Type B pancreatic cell (in vitro differentiated cells): ENCODE data around the gene CYP4F8. TPM values are rescaled to one million over a fixed set of nuclear protein-coding genes. Genes with fewer than 3 reads are reported as not detected.
"Not testable (repeated sequence)": the region's sequence is repeated elsewhere in the genome, so short reads cannot be mapped to it uniquely, and the experiment has no call there.

ENCODE experiments used
- DNase-seq: peaks from one replicate; pipeline ENCODE4 v3.0.0; 2021; ENCODE audit warnings: mixed read lengths; ENCODE audit not compliant: unreplicated experiment; ENCODE audit errors: extremely low spot score
- H3K27ac Mint-ChIP-seq: 2 replicates; pipeline ENCODE4 v1.8.0; 2021; ENCODE audit warnings: mild to moderate bottlenecking, mixed read lengths
- H3K27me3 Mint-ChIP-seq: 2 replicates; pipeline ENCODE4 v1.8.0; 2021; ENCODE audit warnings: mixed read lengths
- H3K36me3 Mint-ChIP-seq: 2 replicates; pipeline ENCODE4 v1.8.0; 2021; ENCODE audit warnings: mixed read lengths
- H3K4me1 Mint-ChIP-seq: one replicate; pipeline ENCODE4 v1.8.0; 2021; ENCODE audit warnings: mixed read lengths; ENCODE audit not compliant: unreplicated experiment
- H3K4me3 Mint-ChIP-seq: 2 replicates; pipeline ENCODE4 v1.8.0; 2021; ENCODE audit warnings: mild to moderate bottlenecking, mixed read lengths
- H3K9me3 Mint-ChIP-seq: 2 replicates; pipeline ENCODE4 v1.8.0; 2021; ENCODE audit warnings: mixed read lengths
- total RNA-seq: library from RNA; stranded (reverse); gene quantifications from 2 replicates; pipeline ENCODE4 v1.2.1, GENCODE V29; 2021; ENCODE audit warnings: low replicate concordance
- TF ChIP-seq, protein P1 (sequence below): fragments of 200-600 bp; sonication (generic); conservative IDR thresholded peaks from 2 replicates; pipeline ENCODE4 v1.5.0; 2021; ENCODE audit warnings: antibody characterized with exemption, mild to moderate bottlenecking

CYP4F8 gene
- total RNA-seq, 1 donor from 2014 or later: not detected

DNA sequence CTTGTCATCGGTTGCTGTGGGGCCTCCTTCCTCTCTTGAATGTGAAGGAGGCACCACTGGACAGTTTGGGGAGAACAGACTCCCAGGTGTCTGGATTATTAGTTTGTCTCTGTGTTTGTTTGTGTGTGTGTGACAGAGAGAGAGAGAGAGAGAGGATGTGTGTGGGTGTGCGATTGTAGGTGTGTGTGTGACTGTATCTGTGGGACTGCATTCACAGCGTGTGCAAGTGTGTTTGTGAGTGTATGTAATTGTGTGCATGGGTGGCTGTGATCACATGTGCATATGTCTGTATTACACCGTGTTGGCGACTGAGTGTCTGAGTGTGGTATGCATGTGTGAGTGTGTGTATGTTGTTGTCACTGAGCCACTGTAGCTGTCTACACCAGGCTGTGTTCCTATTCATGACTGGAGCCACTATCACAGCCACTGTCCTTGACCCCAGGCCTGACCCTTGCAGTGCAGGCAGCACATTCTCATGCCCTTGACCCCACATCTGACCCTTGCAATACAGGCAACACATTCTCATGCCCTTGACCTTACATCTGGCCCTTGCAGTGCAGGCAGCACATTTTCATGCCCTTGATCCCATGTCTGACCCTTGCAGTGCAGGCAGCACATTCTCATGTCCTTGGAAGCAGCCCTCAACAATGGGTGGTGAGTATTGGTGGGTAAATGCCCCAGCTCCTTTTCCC, 25.1 kb upstream of the CYP4F8 start:
- TF ChIP-seq, protein P1, sequence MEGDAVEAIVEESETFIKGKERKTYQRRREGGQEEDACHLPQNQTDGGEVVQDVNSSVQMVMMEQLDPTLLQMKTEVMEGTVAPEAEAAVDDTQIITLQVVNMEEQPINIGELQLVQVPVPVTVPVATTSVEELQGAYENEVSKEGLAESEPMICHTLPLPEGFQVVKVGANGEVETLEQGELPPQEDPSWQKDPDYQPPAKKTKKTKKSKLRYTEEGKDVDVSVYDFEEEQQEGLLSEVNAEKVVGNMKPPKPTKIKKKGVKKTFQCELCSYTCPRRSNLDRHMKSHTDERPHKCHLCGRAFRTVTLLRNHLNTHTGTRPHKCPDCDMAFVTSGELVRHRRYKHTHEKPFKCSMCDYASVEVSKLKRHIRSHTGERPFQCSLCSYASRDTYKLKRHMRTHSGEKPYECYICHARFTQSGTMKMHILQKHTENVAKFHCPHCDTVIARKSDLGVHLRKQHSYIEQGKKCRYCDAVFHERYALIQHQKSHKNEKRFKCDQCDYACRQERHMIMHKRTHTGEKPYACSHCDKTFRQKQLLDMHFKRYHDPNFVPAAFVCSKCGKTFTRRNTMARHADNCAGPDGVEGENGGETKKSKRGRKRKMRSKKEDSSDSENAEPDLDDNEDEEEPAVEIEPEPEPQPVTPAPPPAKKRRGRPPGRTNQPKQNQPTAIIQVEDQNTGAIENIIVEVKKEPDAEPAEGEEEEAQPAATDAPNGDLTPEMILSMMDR: no peak
- H3K27me3 Mint-ChIP-seq: no peaks in the 10 kb centered on the region
- DNase-seq: no peak
- no peaks in the 10 kb centered on the region for H3K4me1 Mint-ChIP-seq
- H3K4me3 Mint-ChIP-seq: no peak overlapping the region
- peaks cover 11% of the 10 kb centered on the region for H3K9me3 Mint-ChIP-seq
- no peak overlapping the region for H3K27ac Mint-ChIP-seq
- no peaks in the 10 kb centered on the region for H3K36me3 Mint-ChIP-seq

DNA sequence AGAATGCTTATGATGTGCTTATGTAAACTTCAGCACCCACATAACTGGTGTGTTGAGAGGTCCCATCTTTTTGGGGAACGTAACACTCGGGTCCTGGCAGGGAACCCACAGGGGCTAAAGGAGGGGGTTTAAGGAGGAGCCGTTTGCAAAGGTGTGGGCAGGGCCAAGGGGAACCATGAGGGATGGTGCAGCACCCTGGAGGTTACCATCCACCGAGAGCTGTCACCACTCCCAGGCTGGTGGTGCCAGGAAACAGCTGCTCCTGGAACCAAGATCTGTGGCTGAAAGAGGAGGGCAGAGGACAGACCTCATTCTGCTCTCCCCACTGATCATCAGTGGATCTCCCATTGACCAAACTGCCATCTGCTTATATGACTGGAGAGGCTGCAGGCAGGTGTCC, 23.2 kb upstream of the CYP4F8 start:
- DNase-seq: no peak
- H3K27ac Mint-ChIP-seq: no peak overlapping the region
- TF ChIP-seq, protein P1: no peak
- H3K27me3 Mint-ChIP-seq: no peaks in the 10 kb centered on the region
- H3K36me3 Mint-ChIP-seq: no peaks in the 10 kb centered on the region
- peaks cover 17% of the 10 kb centered on the region for H3K9me3 Mint-ChIP-seq
- H3K4me1 Mint-ChIP-seq: no peaks in the 10 kb centered on the region
- no peak overlapping the region for H3K4me3 Mint-ChIP-seq

DNA sequence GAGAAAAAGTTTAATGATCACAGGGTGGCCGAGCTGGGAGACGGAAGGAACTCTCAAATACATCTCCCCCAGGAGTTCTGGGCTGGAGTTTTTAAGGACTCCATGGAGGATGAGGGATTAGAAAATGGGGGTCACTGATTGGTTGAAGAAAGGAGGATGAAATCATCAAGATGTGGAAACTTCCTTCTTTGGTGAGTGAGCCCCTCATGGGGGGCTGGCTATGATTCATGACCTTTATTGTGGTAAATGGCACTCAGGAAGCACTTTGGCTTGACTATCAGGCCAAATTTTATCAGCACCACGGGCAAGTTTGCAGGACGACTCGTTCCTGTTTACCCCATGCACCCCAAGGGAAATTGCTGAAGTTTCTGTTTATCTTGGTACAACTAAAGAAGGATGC, 22.5 kb upstream of the CYP4F8 start:
- H3K27ac Mint-ChIP-seq, DNase-seq, H3K36me3 Mint-ChIP-seq, H3K4me3 Mint-ChIP-seq, H3K27me3 Mint-ChIP-seq, H3K4me1 Mint-ChIP-seq: not testable (repeated sequence)
- peaks cover 17% of the 10 kb centered on the region for H3K9me3 Mint-ChIP-seq

DNA sequence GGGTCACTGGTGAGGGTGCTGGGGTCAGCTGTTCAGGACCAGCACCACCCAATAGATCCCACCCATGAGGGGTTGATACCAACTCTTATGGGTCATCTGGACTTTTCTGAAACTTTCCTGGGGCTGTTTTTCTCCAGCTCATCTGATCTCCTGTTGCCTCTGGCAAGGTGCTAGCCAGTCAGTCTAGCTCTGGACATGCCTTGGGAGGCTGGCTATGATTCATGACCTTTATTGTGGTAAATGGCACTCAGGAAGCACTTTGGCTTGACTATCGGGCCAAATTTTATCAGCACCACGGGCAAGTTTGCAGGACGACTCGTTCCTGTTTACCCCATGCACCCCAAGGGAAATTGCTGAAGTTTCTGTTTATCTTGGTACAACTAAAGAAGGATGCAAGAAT, 21.3 kb upstream of the CYP4F8 start:
- peaks cover 13% of the 10 kb centered on the region for H3K9me3 Mint-ChIP-seq

DNA sequence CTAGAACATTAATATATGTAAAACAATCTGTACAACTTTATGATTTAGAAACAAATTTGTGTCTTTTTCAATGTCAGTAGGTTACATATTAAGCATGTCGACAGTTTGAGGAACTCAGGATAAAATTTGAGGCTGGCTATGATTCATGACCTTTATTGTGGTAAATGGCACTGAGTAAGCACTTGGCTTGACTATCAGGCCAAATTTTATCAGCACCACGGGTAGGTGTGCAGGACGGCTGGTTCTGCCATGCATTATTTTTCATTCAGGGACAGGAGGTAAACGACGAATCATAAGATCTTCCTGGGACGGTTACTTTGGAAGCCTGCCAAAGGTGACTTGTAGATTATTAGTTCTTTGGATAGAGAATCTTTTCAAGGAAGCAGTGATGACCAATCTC, 19.9 kb upstream of the CYP4F8 start:
- TF ChIP-seq, protein P1: no peak
- Mint-ChIP-seq H3K9me3 (peaks cover 8% of the 10 kb centered on the region), H3K27me3 (no peaks in the 10 kb centered on the region), H3K36me3 (no peaks in the 10 kb centered on the region), H3K27ac (no peak overlapping the region), H3K4me3 (no peak overlapping the region), H3K4me1 (no peaks in the 10 kb centered on the region)
- DNase-seq: no peak

More for the DNA sequence above, 21.3 kb upstream of the CYP4F8 start:
- H3K4me1 Mint-ChIP-seq, DNase-seq, H3K36me3 Mint-ChIP-seq, H3K27ac Mint-ChIP-seq, H3K27me3 Mint-ChIP-seq, H3K4me3 Mint-ChIP-seq: not testable (repeated sequence)

DNA sequence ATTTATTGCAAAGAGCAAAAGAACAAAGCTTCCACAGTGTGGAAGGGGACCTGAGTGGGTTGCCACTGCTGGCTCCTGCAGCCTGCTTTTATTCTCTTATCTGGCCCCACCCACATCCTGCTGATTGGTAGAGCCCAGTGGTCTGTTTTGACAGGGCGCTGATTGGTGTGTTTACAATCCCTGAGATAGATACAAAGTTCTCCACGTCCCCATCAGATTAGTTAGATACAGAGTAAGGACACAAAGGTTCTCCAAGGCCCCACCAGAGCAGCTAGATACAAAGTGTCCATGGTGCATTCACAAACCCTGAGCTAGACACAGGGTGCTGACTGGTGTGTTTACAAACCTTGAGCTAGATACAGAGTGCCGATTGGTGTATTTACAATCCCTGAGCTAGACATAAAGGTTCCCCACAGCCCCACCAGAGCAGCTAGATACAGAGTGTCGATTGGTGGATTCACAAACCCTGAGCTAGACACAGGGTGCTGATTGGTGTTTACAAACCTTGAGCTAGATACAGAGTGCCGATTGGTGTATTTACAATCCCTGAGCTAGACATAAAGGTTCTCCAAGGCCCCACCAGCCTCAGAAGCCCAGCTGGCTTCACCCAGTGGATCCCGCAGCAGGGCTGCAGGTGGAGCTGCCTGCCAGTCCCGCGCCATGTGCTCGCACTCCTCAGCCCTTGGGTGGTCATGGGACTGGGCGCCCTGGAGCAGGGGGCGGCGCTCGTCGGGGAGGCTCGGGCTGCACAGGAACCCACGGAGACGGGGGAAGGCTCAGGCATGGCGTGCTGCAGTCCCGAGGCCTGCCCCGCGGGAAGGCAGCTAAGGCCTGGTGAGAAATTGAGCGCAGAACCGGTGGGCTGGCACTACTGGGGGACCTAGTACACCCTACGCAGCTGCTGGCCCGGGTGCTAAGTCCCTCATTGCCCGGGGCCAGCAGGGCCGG, 6.8 kb upstream of the CYP4F8 start:
- H3K4me1 Mint-ChIP-seq, H3K9me3 Mint-ChIP-seq, H3K4me3 Mint-ChIP-seq, H3K27me3 Mint-ChIP-seq, H3K27ac Mint-ChIP-seq, H3K36me3 Mint-ChIP-seq, DNase-seq: not testable (repeated sequence)

DNA sequence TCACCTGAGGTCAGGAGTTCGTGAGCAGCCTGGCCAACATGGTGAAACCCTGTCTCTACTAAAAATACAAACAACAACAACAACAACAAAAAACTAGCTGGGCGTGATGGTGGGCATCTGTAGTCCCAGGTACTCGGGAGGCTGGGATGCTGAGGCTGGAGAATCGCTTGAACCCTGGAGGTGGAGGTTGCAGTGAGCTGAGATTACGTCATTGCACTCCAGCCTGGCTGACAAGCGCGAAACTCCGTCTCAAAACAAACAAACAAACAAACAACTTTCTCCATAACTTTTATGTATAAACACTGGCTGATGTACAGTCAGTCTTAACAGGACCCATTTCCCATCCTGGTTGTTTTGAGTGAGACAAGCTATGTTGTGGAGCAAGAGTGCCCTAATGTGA, 5.8 kb upstream of the CYP4F8 start:
- no peak overlapping the region for H3K4me3 Mint-ChIP-seq
- TF ChIP-seq, protein P1: no peak
- H3K9me3 Mint-ChIP-seq: no peaks in the 10 kb centered on the region
- no peak for DNase-seq
- H3K27ac Mint-ChIP-seq: no peak overlapping the region
- H3K4me1 Mint-ChIP-seq: no peaks in the 10 kb centered on the region
- no peaks in the 10 kb centered on the region for H3K36me3 Mint-ChIP-seq
- H3K27me3 Mint-ChIP-seq: no peaks in the 10 kb centered on the region
